Amniotic stem cell (primary cell): ENCODE measurements around the gene PCAT7.
A peak's percentile ranks its signal among the peaks of the same experiment; 100 is the strongest.

Experiments used
- DNase-seq: peaks from one replicate; lab custom pipeline; 2025; lab: John Stamatoyannopoulos, UW

PCAT7 gene

DNA sequence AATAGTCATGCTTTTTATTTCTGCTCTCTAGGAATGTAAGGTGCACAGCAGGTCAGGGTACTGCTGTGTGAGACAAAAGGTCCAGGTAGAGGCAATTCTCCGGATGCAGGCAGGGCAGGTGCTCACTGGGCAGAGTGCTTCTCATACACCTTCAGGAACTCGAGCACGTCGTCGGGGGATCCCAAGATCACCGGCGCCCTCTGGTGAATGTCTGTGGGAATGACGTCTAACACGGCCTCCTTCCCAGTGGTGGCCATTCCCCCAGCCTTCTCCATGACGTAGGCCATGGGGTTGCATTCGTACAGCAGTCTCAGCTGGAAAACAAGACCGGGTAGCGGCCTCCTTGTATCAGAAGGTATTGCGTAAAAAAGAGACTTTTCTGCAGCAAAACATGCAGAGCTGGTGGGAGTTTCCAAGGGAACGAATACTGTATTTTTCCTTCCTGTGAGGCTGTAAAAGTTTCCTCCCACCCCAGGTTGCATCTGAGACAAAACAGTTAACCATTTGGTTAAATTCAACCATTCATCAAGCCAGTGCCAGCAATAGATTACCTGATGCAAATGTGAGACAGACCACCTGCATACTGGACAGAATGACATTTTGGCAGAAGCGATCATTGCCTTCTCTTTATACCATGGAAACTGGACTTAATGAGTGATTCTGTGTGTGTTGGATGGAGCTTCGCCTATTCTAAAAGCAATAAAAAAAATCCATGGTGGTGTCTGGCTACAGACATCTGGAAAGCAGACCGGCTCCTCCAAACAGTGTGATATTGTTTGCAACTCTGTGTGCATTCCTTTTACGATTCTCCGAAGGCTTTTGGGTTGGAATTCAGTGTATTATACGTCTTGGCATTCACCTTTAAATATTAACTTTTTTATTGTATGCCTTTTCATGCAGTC is 48.6 kb downstream of the PCAT7 start:
- DNase-seq: peak; percentile 31

- no peak for DNase-seq
Observed at GRCh38 chr9:94606646-94607422, 52.0 kb downstream of the PCAT7 start.

- DNase-seq: no peak
Observed at GRCh38 chr9:94607423-94607691, 52.5 kb downstream of the PCAT7 start.

GRCh38 chr9:94610181-94610606 is 55.3 kb downstream of the PCAT7 start:
- no peak for DNase-seq

- DNase-seq: no peak
Observed at GRCh38 chr9:94611638-94612068, 56.8 kb downstream of the PCAT7 start.

- no peak for DNase-seq
Observed at GRCh38 chr9:94612071-94612470, 57.2 kb downstream of the PCAT7 start.

GRCh38 chr9:94613003-94613402 is 58.1 kb downstream of the PCAT7 start:
- no peak for DNase-seq

DNA sequence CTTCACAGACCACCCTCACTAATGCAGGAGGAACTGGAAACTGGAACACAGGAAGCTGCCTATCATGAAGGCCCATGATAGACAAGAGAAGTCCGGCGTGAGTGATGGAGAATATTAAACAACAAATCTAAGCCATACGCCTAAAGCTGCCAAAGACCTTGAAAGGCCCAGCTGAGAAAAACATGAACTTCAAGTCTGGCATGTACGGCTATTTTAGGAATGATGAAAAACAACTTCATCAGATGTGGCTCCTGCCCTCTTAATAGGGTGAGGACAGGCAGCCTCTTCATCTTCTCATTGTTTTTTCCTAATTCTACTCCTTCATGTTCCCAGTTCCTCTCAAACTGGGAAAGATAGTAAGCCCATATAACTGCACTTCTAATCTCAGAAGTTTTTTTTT is 64.1 kb downstream of the PCAT7 start:
- no peak for DNase-seq
